Measurements from ENCODE around the gene RCAN2. TPM values are rescaled to one million over a fixed set of nuclear protein-coding genes. Genes with fewer than 3 reads are reported as not detected.

Gene RCAN2
- total and polyA plus RNA-seq, 9 of the 15 experiments (the other 6 are each of a cell fraction or from before 2014, with no cell fraction given) = 0.04 TPM; not detected in 8

GRCh38 chr6:46288835-46289234, 202.4 kb downstream of the RCAN2 start:
- intact Hi-C loops (cut with micrococcal nuclease) = no loop called here
- CTCF ChIA-PET (ENCODE audit: low intra/inter-chr PET ratio) = no interaction called here

More at GRCh38 chr6:46288835-46289234, 202.4 kb downstream of the RCAN2 start:
- no peak overlapping the region for H3K4me2 ChIP-seq (ENCODE audit: insufficient read depth, low read length)
- H3K36me3 ChIP-seq (ENCODE audit: control insufficient read depth, insufficient read depth, low read length) = no peaks in the 10 kb centered on the region
- DNase-seq (ENCODE audit: extremely low read depth in 1 of 4, low spot score in 3 of 4) (no peak), FAIRE-seq (no peak), ATAC-seq (no peak)
- no peaks in the 10 kb centered on the region for H3K9me1 ChIP-seq (ENCODE audit: control insufficient read depth, insufficient read depth, low read length)
- 2% methylated on average over 3 of the region's 3 CpGs for WGBS (ENCODE audit: insufficient coverage, low coverage, missing lambda C conversion rate)
- H3K79me2 ChIP-seq (ENCODE audit: control insufficient read depth, insufficient read depth, low read length) = no peaks in the 10 kb centered on the region
- in situ Hi-C loops (cut with MboI) = no loop called here
- BruUV-seq (replicated peaks) = no TSS peak
- H2AFZ ChIP-seq (ENCODE audit: low read depth, low read length) = no peak overlapping the region
- H4K20me1 ChIP-seq (replicated peaks; ENCODE audit: control insufficient read depth, insufficient read depth, low read length) = no peaks in the 10 kb centered on the region
- POLR2A ChIA-PET = no interaction called here
- no peaks in the 10 kb centered on the region for H3K4me1 ChIP-seq (replicated peaks in 1 of 2; ENCODE audit: control insufficient read depth in 2 of 2, insufficient read depth in 2 of 2, low read length in 2 of 2)
- no peak for TF ChIP-seq BRF2 (IDR thresholded peaks at IDR 0.05; ENCODE audit: borderline replicate concordance, insufficient read depth, insufficient read length)
- TF ChIP-seq, protein P1, sequence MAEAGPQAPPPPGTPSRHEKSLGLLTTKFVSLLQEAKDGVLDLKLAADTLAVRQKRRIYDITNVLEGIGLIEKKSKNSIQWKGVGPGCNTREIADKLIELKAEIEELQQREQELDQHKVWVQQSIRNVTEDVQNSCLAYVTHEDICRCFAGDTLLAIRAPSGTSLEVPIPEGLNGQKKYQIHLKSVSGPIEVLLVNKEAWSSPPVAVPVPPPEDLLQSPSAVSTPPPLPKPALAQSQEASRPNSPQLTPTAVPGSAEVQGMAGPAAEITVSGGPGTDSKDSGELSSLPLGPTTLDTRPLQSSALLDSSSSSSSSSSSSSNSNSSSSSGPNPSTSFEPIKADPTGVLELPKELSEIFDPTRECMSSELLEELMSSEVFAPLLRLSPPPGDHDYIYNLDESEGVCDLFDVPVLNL (CRISPR knock-in tag; IDR thresholded peaks at IDR 0.05; ENCODE audit: low read depth) = no peak
- no peak for TF ChIP-seq ZNF639 (CRISPR knock-in tag; conservative IDR thresholded peaks at IDR 0.05 in 1 of 2, IDR thresholded peaks at IDR 0.05 in 1 of 2)
- no peak overlapping the region for H3K27ac ChIP-seq (ENCODE audit: extremely low read depth, low read depth, low read length)
- H3K27me3 ChIP-seq (ENCODE audit: control insufficient read depth in 2 of 2, insufficient read depth in 2 of 2, low read length in 2 of 2) = no peaks in the 10 kb centered on the region; a peak in 1 of 5 replicates
- no peak overlapping the region for H3K4me3 ChIP-seq
- no peaks in the 10 kb centered on the region for H3K9me3 ChIP-seq (replicated peaks; ENCODE audit: control insufficient read depth, insufficient read depth, low read depth, low read length)
- H3K9ac ChIP-seq (ENCODE audit: insufficient read depth in 1 of 2, low read depth in 2 of 2, low read length in 2 of 2) = no peak overlapping the region

Measured in K562 (cell line).